Measurements from ENCODE around the gene ALDH3B2.
A peak's percentile ranks its signal among the peaks of the same experiment; 100 is the strongest.

Gene ALDH3B2

GRCh38 chr11:67666303-67666645 is 8.1 kb downstream of the ALDH3B2 start:
- Histone ChIP-seq H3K9me3 (ENCODE audit: insufficient read depth, low read depth, low read length) (no peaks in the 10 kb centered on the region), H3K4me1 (ENCODE audit: insufficient read depth, low read length, poor library complexity, severe bottlenecking) (peaks cover 11% of the 10 kb centered on the region), H3K9me2 (replicated peaks; ENCODE audit: low read depth, low read length) (no peaks in the 10 kb centered on the region), H3K4me3 (ENCODE audit: low read length, poor library complexity, severe bottlenecking) (no peak overlapping the region), H3K27me3 (ENCODE audit: insufficient read depth, low read length, poor library complexity, severe bottlenecking) (no peaks in the 10 kb centered on the region), H4K20me1 (ENCODE audit: insufficient read depth, low read length, poor library complexity, severe bottlenecking) (no peaks in the 10 kb centered on the region), H3K9ac (ENCODE audit: low read depth, low read length, poor library complexity, severe bottlenecking) (no peak overlapping the region), H3K79me2 (ENCODE audit: insufficient read depth, low read length) (no peaks in the 10 kb centered on the region), H3K4me2 (ENCODE audit: low read depth, low read length, poor library complexity, severe bottlenecking) (no peak overlapping the region), H3F3A (ENCODE audit: low read depth) (no peaks in the 10 kb centered on the region), H3K36me3 (ENCODE audit: insufficient read depth, low read length) (no peaks in the 10 kb centered on the region), H2AFZ (ENCODE audit: low read length) (no peak overlapping the region)
- TF ChIP-seq CTCF (conservative IDR thresholded peaks at IDR 0.05; ENCODE audit: low read length) (no peak), EZH2phosphoT487 (IDR thresholded peaks at IDR 0.05; ENCODE audit: borderline replicate concordance) (no peak)

- Histone ChIP-seq H3K4me2 (ENCODE audit: low read depth, low read length, poor library complexity, severe bottlenecking) (no peak overlapping the region), H3K79me2 (ENCODE audit: insufficient read depth, low read length) (no peaks in the 10 kb centered on the region), H3F3A (ENCODE audit: low read depth) (no peaks in the 10 kb centered on the region), H4K20me1 (ENCODE audit: insufficient read depth, low read length, poor library complexity, severe bottlenecking) (no peaks in the 10 kb centered on the region), H3K4me3 (ENCODE audit: low read length, poor library complexity, severe bottlenecking) (no peak overlapping the region), H2AFZ (ENCODE audit: low read length) (no peak overlapping the region), H3K9ac (ENCODE audit: low read depth, low read length, poor library complexity, severe bottlenecking) (no peak overlapping the region), H3K36me3 (ENCODE audit: insufficient read depth, low read length) (no peaks in the 10 kb centered on the region), H3K4me1 (ENCODE audit: insufficient read depth, low read length, poor library complexity, severe bottlenecking) (peaks cover 11% of the 10 kb centered on the region), H3K9me3 (ENCODE audit: insufficient read depth, low read depth, low read length) (no peaks in the 10 kb centered on the region), H3K27me3 (ENCODE audit: insufficient read depth, low read length, poor library complexity, severe bottlenecking) (no peaks in the 10 kb centered on the region), H3K9me2 (replicated peaks; ENCODE audit: low read depth, low read length) (no peaks in the 10 kb centered on the region)
- TF ChIP-seq CTCF (conservative IDR thresholded peaks at IDR 0.05; ENCODE audit: low read length) (peak; percentile 16; the same call in 1 of the 2 replicates), EZH2phosphoT487 (IDR thresholded peaks at IDR 0.05; ENCODE audit: borderline replicate concordance) (no peak)
These were observed 8.7 kb downstream of the ALDH3B2 start for GRCh38 chr11:67665541-67666302.

- Histone ChIP-seq H3K9me3 (ENCODE audit: insufficient read depth, low read depth, low read length) (no peaks in the 10 kb centered on the region), H2AFZ (ENCODE audit: low read length) (no peak overlapping the region), H3K79me2 (ENCODE audit: insufficient read depth, low read length) (no peaks in the 10 kb centered on the region), H3K9ac (ENCODE audit: low read depth, low read length, poor library complexity, severe bottlenecking) (no peak overlapping the region), H3K36me3 (ENCODE audit: insufficient read depth, low read length) (no peaks in the 10 kb centered on the region), H3K4me2 (ENCODE audit: low read depth, low read length, poor library complexity, severe bottlenecking) (no peak overlapping the region), H3K9me2 (replicated peaks; ENCODE audit: low read depth, low read length) (no peaks in the 10 kb centered on the region), H3K4me1 (ENCODE audit: insufficient read depth, low read length, poor library complexity, severe bottlenecking) (peaks cover 11% of the 10 kb centered on the region), H3F3A (ENCODE audit: low read depth) (no peaks in the 10 kb centered on the region), H3K4me3 (ENCODE audit: low read length, poor library complexity, severe bottlenecking) (no peak overlapping the region), H4K20me1 (ENCODE audit: insufficient read depth, low read length, poor library complexity, severe bottlenecking) (no peaks in the 10 kb centered on the region), H3K27me3 (ENCODE audit: insufficient read depth, low read length, poor library complexity, severe bottlenecking) (no peaks in the 10 kb centered on the region)
- TF ChIP-seq EZH2phosphoT487 (IDR thresholded peaks at IDR 0.05; ENCODE audit: borderline replicate concordance) (no peak), CTCF (conservative IDR thresholded peaks at IDR 0.05; ENCODE audit: low read length) (no peak)
These were observed 9.5 kb downstream of the ALDH3B2 start for GRCh38 chr11:67664696-67665540.
